Stimulated activated CD4-positive, alpha-beta T cell treated with anti-CD3 and anti-CD28 coated beads, Interleukin-15, amount 100 ng/mL, for 1 hour (primary cell): ENCODE results near the gene CCDC106.

ENCODE experiments used
- DNase-seq, 2 donors: peaks; one replicate each; pipeline ENCODE4 v3.0.0-alpha.2; 2020; ENCODE audit warnings: low read depth in 1 of 2, low spot score in 1 of 2

Gene CCDC106

DNA sequence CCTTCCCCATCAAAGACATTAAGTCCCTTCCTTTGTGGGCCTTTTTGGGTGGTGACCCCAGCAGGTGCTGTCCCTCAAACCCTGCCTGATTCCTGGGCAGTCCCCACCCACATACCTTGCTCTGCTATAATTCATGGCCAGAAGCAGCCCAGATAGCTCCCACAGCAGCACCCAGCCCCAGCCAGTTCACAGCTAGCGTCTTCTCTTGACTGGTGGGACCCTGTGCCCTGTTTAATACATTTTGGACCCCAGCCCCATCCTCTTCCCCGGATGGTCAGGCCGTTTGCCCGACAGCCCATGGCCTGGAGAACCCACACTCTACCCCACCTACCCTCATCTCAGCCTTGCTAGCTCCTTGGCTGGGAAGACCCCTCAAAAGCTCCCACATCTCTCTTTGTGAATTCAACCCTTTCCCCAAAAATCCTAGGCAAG is 2.1 kb downstream of the CCDC106 start:
- no peak for DNase-seq

GRCh38 chr19:55650602-55651230 is 2.7 kb downstream of the CCDC106 start:
- DNase-seq: no peak

GRCh38 chr19:55651236-55651635 is 3.2 kb downstream of the CCDC106 start:
- no peak for DNase-seq

- no peak for DNase-seq
These were observed 4.5 kb downstream of the CCDC106 start for GRCh38 chr19:55652311-55653128.

DNA sequence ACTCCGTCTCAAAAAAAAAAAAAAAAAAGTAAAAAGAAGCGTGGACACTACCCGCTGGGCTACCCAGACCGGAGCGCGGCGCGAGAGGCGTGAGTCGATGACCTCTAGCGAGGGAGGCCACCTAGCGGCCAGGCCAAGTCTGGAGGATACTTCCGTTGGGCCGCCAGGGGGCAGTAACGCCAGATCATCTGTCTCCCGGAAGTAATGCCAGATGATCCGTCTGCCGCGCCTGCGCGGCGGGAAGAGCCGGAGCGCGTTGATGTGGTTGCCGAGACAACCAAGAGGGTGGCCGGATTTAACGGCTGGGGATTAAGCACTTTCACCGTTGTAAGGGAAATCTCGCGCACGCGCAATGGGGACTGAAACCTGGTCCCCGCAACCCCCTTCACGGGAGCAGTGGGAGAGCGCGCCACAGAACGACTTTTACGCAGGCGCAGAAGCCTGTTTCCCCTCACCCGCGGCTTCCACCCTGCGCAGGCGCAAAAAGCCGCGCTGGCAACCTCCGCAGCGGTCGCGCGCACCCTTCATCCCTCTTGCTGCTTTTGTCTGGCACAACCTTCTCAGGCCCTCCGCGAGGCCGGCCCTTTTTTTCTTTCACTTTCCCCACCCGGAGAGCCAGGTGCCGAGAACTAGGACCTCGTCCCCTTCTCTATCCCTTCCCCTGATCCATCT is 5.8 kb downstream of the CCDC106 start:
- DNase-seq: peak; percentile 95 to 98

DNA sequence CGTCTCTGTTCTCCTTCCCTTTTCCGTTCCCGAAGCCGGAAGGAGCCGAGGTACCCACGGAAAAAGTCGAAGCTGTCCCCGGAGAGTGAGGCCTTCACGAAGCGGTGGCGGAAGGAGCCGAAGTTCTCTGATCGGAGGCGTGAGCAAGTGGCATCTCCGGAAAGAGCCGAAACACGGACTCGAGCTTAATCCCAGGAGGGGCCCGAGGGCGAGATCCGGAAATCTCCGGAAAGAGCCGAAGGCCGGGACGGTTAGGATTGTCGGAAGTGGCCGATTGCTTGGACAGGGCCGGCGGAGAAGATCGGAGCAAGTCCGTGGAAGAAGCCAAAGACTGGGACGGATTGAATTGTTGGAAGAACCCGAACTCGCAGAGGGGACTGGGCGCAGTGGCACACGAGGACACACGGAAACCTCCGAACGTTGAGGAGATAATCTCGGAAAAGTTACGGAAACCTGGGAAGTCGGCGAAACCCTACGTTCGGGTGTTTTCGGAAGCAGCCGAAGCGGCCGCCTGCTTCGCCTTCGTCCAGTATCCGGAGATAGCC is 6.4 kb downstream of the CCDC106 start:
- peak; percentile 97 to 98 for DNase-seq

- DNase-seq: peak; percentile 96 to 98
These were observed 7.0 kb downstream of the CCDC106 start, which contains the start of gene U2AF2 for GRCh38 chr19:55654868-55655647. U2AF2 (plus strand) TSS chr19:55655035; CDS start chr19:55655105, 70 bp downstream.

DNA sequence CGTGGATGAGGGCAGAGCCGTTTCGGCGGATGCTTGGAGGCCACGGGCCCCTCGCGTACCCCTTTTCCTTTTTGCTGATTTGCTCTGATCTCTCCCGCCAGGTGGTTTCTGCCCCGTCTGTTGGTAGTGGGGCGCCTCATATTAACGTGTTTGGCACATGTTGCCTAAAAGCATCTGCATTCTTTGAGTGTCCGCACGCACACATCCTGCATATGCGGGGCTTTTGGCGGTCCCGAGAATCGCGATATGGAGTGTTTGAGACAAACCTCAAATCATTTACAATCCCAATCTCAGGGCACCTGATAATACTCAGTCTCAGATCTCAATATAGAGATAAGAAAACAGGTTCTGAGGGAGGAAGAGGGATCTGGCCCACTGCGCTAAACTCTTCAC is 7.6 kb downstream of the CCDC106 start:
- DNase-seq: no peak

DNA sequence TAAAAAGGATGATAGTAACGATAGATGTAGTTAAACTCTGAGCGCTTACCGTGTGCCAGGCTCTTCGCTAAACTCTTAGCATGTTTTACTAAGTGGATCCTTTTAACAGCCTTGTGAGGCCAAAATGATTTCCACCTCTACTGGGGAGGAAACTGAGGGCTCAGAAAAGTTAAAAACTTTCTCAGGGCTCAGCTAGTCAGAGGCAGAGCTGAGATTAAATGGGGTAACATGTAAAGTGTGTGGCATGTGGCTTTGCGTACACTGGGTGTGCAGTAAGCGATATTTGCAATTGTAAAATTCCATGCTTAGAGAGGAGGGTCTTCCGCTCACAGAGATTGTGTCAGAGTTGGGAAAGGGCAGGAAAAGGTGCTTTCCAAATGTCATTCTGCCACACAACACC is 8.5 kb downstream of the CCDC106 start:
- DNase-seq: no peak

DNA sequence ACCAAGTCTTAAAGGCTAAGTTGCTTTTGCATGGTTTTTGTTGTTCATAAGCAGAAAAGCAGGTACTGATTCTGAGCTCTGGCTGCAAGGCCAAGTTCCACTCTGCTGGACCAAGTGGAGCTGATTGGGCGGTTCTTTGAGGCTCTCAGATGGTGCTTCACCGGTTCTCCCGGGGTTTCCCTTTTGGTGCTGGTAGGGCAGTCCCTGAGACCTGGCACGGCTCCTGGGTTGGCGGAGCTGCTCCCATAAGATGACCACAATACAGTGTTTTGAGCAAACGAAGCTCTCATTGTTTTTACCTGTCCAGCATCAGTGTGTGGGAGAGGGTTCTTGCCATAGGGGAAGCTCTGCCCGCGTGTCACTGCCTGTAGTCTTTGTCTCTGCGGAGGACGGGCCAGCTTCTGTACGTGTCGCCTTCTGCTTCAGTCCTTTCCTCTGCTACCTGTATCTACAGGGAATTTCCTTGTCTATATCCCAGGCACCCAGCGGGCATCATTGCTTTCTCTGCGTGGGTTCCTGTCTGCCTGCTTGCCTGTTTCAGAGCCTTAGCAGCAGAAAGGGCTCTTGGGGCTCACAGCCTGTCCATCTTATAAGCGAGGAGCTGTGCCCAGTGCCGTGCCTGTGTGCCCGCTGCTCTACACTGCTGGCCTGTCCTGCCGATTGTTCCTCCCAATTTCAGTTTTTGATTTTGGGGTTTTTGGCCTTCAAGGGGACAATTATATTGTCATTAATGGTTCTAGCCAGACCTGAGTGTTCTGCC is 9.2 kb downstream of the CCDC106 start:
- DNase-seq: no peak

GRCh38 chr19:55658846-55659459 is 10.9 kb downstream of the CCDC106 start:
- DNase-seq: no peak

DNA sequence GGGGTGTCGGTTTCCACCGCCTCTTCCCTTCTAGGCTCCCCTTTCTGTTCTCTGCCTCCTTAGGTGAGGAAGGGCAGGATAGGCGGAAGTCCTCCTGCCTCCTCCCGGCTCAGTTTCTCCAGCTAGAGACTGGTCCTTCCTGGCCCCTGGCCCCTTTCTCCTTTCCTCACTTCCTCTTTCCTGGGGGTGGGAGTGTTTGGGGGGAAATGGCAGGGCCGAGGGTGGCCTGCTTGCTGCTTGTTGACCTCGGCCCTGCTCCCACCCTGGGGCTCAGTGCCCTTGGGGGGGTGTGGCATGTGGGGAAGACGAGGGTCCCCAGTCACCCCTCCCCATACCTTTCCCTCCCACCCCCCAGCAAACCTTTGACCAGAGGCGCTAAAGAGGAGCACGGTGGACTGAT is 11.8 kb downstream of the CCDC106 start:
- no peak for DNase-seq

DNA sequence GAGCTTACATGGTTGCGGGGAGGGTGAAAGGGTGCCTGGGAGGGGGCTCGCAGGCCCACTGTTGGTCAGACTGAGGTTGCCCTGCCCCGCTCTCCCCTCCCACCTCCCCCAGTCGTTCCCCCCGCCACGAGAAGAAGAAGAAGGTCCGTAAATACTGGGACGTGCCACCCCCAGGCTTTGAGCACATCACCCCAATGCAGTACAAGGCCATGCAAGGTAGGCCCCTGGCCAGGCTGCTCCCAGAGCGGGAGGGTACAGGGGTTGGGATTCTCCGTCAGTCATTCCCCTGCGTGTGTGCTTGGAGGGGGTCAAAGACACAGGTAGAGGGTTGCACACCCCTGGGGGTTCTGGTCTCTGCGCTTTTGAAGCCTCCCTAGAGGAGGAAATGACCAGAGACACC is 12.4 kb downstream of the CCDC106 start:
- no peak for DNase-seq

DNA sequence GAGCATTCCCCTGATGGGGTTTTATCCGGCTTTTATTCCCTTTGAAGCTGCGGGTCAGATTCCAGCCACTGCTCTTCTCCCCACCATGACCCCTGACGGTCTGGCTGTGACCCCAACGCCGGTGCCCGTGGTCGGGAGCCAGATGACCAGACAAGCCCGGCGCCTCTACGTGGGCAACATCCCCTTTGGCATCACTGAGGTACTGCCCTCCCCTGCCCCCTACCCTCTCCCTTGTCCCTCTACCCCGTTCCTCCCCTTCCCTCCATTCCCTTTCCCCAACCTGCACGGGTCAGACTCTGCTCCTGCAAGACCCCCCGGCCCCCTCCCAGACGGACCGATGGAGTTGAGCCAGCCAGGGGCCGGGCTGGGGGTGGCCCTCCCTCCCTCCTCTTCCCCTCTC is 13.0 kb downstream of the CCDC106 start:
- no peak for DNase-seq

DNA sequence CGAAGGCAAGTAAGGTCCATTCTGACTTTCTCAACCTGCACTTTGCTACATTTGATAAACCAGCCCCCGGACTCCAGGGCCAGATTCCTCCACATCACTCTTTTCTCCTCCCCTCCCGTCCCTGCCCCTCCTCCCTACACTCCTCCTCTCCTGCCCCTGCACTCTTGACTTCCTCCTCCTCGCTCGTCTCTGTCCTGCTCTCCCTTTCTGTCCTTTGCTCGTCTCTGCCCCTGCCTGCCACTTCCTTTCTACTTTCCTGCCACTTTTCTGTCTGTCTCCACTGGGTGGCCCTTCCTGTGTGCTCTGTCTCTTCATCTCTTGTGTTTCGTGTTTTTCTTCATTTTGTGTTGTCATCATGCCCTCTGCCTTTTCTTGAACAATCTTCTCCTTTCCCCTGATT is 13.8 kb downstream of the CCDC106 start:
- DNase-seq: no peak

GRCh38 chr19:55663846-55664536 is 16.0 kb downstream of the CCDC106 start:
- no peak for DNase-seq

DNA sequence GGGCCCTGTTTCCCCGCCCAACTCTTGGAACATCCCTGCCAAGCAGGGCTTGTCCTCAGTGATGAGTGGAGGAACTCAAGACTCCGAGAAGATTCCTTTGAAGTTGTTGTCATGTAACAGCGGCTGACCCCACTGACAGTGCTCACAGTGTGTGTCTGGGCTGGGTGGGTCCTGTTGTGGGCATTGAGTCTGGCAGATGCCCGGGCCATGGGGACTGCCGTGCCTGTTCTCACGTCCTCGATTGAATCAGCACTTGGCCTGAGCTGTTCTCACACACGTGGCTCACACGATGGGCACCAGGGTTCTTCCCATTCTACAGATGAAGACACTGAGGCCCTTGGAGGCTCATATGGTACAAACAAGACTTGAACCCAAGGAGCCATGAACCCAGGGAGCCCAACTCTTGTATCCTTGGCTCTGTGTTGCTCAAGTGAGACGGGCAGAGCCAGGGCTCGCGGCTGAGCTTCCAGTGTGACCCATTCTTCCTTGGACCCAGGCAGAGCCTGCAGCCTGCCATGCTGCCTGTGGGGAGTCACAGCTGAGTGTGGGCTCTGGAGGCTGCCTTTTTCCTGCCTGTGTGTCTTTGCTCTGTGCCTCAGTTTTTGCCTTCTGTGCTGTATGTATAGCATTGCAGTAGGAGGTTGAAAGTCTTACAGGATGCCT is 18.5 kb downstream of the CCDC106 start:
- DNase-seq: no peak

- no peak for DNase-seq
These were observed 19.0 kb downstream of the CCDC106 start for GRCh38 chr19:55667006-55667381.

GRCh38 chr19:55667511-55667910 is 19.5 kb downstream of the CCDC106 start:
- no peak for DNase-seq
